HepG2 (cell line): ENCODE results near the gene RAB5B. TPM values are rescaled to one million over a fixed set of nuclear protein-coding genes. Genes with fewer than 3 reads are reported as not detected.

Source experiments
- CBFB ChIP-seq: sonication (generic); formaldehyde crosslinking; IDR thresholded peaks from 2 replicates; pipeline ENCODE4 v1.4.0; 2020; ENCODE audit warnings: missing genetic modification reagents
- GABPB1 ChIP-seq: IDR thresholded peaks from 2 replicates; pipeline ENCODE4 v1.6.1; 2016; ENCODE audit warnings: mild to moderate bottlenecking, missing genetic modification reagents, moderate library complexity, missing compliant biosample characterization
- JDP2 ChIP-seq: sonication (generic); formaldehyde crosslinking; IDR thresholded peaks from 2 replicates; pipeline ENCODE4 v1.8.1; 2022; ENCODE audit warnings: missing genetic modification reagents, borderline replicate concordance
- MIER3 ChIP-seq: IDR thresholded peaks from 2 replicates; pipeline ENCODE4 v1.6.1; 2016; ENCODE audit warnings: missing compliant biosample characterization, borderline replicate concordance
- NAIF1 ChIP-seq: sonication (generic); formaldehyde crosslinking; IDR thresholded peaks from 2 replicates; pipeline ENCODE4 v1.5.0; 2020; ENCODE audit warnings: mild to moderate bottlenecking, missing genetic modification reagents, borderline replicate concordance
- SMARCC2 ChIP-seq: fragments of 450-650 bp; IDR thresholded peaks from 2 replicates; pipeline ENCODE4 v1.6.1; 2017; ENCODE audit warnings: antibody characterized with exemption, mild to moderate bottlenecking
- SOX6 ChIP-seq, 2 experiments: fragments of 450-650 bp in 1 of 2; sonication (generic) in 1 of 2; formaldehyde crosslinking in 1 of 2; IDR thresholded peaks; 2 replicates each; pipeline versions ENCODE4 v1.4.0 to v1.6.1; 2017 to 2020; ENCODE audit warnings: antibody characterized with exemption in 1 of 2, mild to moderate bottlenecking in 1 of 2, missing genetic modification reagents in 1 of 2
- USF2 ChIP-seq, 2 experiments: sonication (generic) in 1 of 2; formaldehyde crosslinking in 1 of 2; IDR thresholded peaks; 2 replicates each; pipeline versions ENCODE4 v1.5.1 to v1.6.1; 2011 to 2020; ENCODE audit warnings: borderline replicate concordance in 1 of 2, low read depth in 1 of 2, low read length in 1 of 2, mild to moderate bottlenecking in 1 of 2, missing genetic modification reagents in 1 of 2, moderate library complexity in 1 of 2
- ZHX2 ChIP-seq, 2 experiments: sonication (generic) in 1 of 2; formaldehyde crosslinking in 1 of 2; IDR thresholded peaks; 2 replicates each; pipeline versions ENCODE4 v1.6.1 to v1.9.0; 2014 to 2022; ENCODE audit warnings: antibody characterized with exemption in 1 of 2, borderline replicate concordance in 1 of 2, inconsistent platforms in 1 of 2, low read depth in 1 of 2, missing genetic modification reagents in 1 of 2
- ZNF577 ChIP-seq: sonication (generic); formaldehyde crosslinking; IDR thresholded peaks from 2 replicates; pipeline ENCODE4 v1.4.0; 2020; ENCODE audit warnings: mild to moderate bottlenecking, low read depth, missing genetic modification reagents, borderline replicate concordance
- ZNF660 ChIP-seq: sonication (generic); formaldehyde crosslinking; IDR thresholded peaks from 2 replicates; pipeline ENCODE4 v1.5.1; 2020; ENCODE audit warnings: mild to moderate bottlenecking, low read depth, missing genetic modification reagents, borderline replicate concordance
- polyA plus RNA-seq, 8 experiments: library from polyadenylated mRNA; depleted of rRNA in 3 of 8; stranded (reverse) in 7 of 8; unstranded in 1 of 8; fragments of >200 nt; fragmentation: Illumina TruSeq in 4 of 8; extraction: Trizol in 4 of 8; gene quantifications; 2 replicates each; pipeline versions ENCODE4 v1.2.1 to v1.2.3, GENCODE V29; 2011 to 2016; ENCODE audit warnings: low read depth in 4 of 8, missing spikeins in 1 of 8, mixed read lengths in 1 of 8; ENCODE audit not compliant: insufficient read depth in 1 of 8
- total RNA-seq, 5 experiments: library from RNA; depleted of rRNA; stranded (reverse); fragments of >200 nt; fragmentation: Illumina TruSeq; extraction: Trizol; gene quantifications; 2 replicates each; pipeline ENCODE4 v1.2.3, GENCODE V29; 2016; ENCODE audit warnings: low read depth in 1 of 5
- TF ChIP-seq, protein P1 (sequence below): sonication (generic); formaldehyde crosslinking; IDR thresholded peaks from 2 replicates; pipeline ENCODE4; 2020; ENCODE audit warnings: missing genetic modification reagents, mild to moderate bottlenecking, borderline replicate concordance
- TF ChIP-seq, protein P2 (sequence below): IDR thresholded peaks from 2 replicates; pipeline ENCODE4 v1.6.1; 2016; ENCODE audit warnings: missing biosample characterization, missing genetic modification reagents, low read depth

Gene RAB5B
- total and polyA plus RNA-seq, 2 of the 13 experiments (the other 11 are each of a cell fraction or from before 2014, with no cell fraction given) = 26.0 to 68.3 TPM

- TF ChIP-seq, protein P1, sequence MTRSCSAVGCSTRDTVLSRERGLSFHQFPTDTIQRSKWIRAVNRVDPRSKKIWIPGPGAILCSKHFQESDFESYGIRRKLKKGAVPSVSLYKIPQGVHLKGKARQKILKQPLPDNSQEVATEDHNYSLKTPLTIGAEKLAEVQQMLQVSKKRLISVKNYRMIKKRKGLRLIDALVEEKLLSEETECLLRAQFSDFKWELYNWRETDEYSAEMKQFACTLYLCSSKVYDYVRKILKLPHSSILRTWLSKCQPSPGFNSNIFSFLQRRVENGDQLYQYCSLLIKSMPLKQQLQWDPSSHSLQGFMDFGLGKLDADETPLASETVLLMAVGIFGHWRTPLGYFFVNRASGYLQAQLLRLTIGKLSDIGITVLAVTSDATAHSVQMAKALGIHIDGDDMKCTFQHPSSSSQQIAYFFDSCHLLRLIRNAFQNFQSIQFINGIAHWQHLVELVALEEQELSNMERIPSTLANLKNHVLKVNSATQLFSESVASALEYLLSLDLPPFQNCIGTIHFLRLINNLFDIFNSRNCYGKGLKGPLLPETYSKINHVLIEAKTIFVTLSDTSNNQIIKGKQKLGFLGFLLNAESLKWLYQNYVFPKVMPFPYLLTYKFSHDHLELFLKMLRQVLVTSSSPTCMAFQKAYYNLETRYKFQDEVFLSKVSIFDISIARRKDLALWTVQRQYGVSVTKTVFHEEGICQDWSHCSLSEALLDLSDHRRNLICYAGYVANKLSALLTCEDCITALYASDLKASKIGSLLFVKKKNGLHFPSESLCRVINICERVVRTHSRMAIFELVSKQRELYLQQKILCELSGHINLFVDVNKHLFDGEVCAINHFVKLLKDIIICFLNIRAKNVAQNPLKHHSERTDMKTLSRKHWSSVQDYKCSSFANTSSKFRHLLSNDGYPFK (CRISPR knock-in tag) = no peak
- TF ChIP-seq MIER3 (CRISPR knock-in tag) (0 out of 2 replicates have a peak, but pooled peaks have one; percentile 28), SOX6 (IDR thresholded peaks at IDR 0.05) (no peak), SOX6 (CRISPR knock-in tag; IDR thresholded peaks at IDR 0.05) (peak; percentile 30), CBFB (CRISPR knock-in tag) (no peak), SMARCC2 (no peak), USF2 (IDR thresholded peaks at IDR 0.05; ENCODE audit: low read depth, low read length) (no peak), USF2 (CRISPR knock-in tag; IDR thresholded peaks at IDR 0.05; ENCODE audit: borderline replicate concordance) (no peak), ZNF577 (CRISPR knock-in tag) (no peak), JDP2 (no peak), NAIF1 (no peak; the same call in 1 of the 2 replicates), GABPB1 (CRISPR knock-in tag) (peak; percentile 61; the same call in 1 of the 2 replicates), ZHX2 (IDR thresholded peaks at IDR 0.05; ENCODE audit: low read depth) (no peak), ZHX2 (CRISPR knock-in tag; IDR thresholded peaks at IDR 0.05; ENCODE audit: borderline replicate concordance) (no peak), ZNF660 (CRISPR knock-in tag) (no peak)
- TF ChIP-seq, protein P2, sequence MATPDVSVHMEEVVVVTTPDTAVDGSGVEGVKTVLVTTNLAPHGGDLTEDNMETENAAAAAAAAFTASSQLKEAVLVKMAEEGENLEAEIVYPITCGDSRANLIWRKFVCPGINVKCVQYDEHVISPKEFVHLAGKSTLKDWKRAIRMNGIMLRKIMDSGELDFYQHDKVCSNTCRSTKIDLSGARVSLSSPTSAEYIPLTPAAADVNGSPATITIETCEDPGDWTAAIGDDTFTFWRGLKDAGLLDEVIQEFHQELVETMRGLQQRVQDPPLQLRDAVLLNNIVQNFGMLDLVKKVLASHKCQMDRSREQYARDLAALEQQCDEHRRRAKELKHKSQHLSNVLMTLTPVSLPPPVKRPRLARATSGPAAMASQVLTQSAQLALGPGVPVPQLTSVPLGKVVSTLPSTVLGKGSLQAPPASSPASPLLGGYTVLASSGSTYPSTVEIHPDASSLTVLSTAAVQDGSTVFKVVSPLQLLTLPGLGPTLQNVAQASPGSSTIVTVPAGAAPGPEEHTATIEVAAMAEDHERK = no peak
Measured at GRCh38 chr12:55996715-55997534, 23.0 kb downstream of the RAB5B start, which contains the start of gene SUOX (continued).
